Measurements from ENCODE around the gene GRIK4. TPM values are rescaled to one million over a fixed set of nuclear protein-coding genes. Genes with fewer than 3 reads are reported as not detected.
"Not testable (repeated sequence)": the region's sequence is repeated elsewhere in the genome, so short reads cannot be mapped to it uniquely, and the experiment has no call there.

GRIK4 gene
- total RNA-seq, 3 donors from 2014 or later = 0.36 to 0.51 TPM; not detected in 1

DNA sequence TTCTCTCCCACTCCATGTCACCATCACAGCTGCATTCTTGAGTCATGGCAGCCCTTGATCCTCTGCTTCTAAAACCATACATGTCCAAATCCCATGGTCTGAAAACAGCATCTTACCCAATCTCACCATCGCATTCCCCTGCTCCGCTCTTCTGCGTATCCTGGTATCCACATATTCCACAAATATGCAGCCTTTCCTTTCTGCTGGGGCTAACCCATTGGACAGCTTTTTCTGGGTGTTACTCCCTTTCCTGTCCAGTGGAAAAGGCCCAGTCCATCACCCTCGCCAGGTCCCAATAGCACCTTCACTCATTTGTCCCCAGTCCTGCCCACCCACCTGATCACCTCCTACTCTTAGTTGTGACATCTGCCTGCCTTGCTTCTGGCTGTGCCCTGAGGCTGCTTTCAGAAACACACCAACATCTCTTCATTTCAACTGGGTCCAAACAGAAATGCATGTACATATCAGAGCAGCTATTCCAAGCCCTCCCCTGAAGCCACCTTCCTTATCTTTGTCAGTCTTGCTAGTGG is 274.7 kb downstream of the GRIK4 start:
- Histone ChIP-seq H3K4me1 (ENCODE audit: low read depth) (no peaks in the 10 kb centered on the region), H3K36me3 (ENCODE audit: low read depth) (no peaks in the 10 kb centered on the region), H3K4me3 (no peak overlapping the region), H3K9me3 (no peaks in the 10 kb centered on the region)
- TF ChIP-seq CTCF (IDR thresholded peaks at IDR 0.05) = no peak
- intact Hi-C loops (cut with DNase I, micrococcal nuclease) = no loop called here
- no peak for DNase-seq
- ATAC-seq = no peak

GRCh38 chr11:120787224-120787623 is 275.7 kb downstream of the GRIK4 start:
- DNase-seq; H3K36me3 ChIP-seq (ENCODE audit: low read depth); H3K4me1 ChIP-seq (ENCODE audit: low read depth); ATAC-seq; H3K9me3 ChIP-seq; intact Hi-C loops (cut with DNase I, micrococcal nuclease); H3K4me3 ChIP-seq: not testable (repeated sequence)

- Histone ChIP-seq H3K36me3 (ENCODE audit: low read depth) (no peaks in the 10 kb centered on the region), H3K4me3 (no peak overlapping the region), H3K9me3 (no peaks in the 10 kb centered on the region), H3K4me1 (ENCODE audit: low read depth) (no peaks in the 10 kb centered on the region)
- ATAC-seq (no peak), DNase-seq (no peak)
- intact Hi-C loops (cut with DNase I, micrococcal nuclease) = no loop called here
- TF ChIP-seq CTCF (IDR thresholded peaks at IDR 0.05) = no peak
Measured at GRCh38 chr11:120789391-120789790, 277.8 kb downstream of the GRIK4 start.

DNA sequence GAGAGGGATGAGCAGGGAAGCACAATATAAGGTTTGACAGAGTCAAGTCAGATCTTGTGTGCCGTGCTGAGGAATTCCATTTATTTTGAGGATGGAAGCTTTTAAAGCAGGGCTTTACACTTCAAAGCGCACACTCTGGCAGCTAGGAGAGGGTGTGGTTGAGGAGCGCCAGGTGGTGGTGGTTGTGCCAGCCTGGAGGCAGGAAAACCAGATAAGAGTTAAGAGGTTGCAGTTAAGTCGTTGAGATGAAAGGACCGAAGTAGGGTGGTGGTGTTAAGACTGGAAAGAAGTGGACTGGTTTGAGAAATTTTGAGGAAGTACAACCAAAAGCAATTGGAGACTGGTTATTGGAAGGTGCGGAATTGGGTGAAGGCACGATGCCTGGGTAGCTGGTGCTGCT is 280.8 kb downstream of the GRIK4 start:
- ATAC-seq = peak; percentile 90
- H3K4me1 ChIP-seq (ENCODE audit: low read depth) = no peaks in the 10 kb centered on the region
- intact Hi-C loops (cut with DNase I, micrococcal nuclease) = no loop called here
- no peaks in the 10 kb centered on the region for H3K9me3 ChIP-seq
- no peak for TF ChIP-seq CTCF (IDR thresholded peaks at IDR 0.05)
- no peaks in the 10 kb centered on the region for H3K36me3 ChIP-seq (ENCODE audit: low read depth)
- H3K4me3 ChIP-seq = no peak overlapping the region
- DNase-seq = peak in 1 of 3 donors; percentile 40

- intact Hi-C loops (cut with DNase I, micrococcal nuclease) = no loop called here
Measured at GRCh38 chr11:120793150-120793549, 281.6 kb downstream of the GRIK4 start.

More at GRCh38 chr11:120793150-120793549, 281.6 kb downstream of the GRIK4 start:
- H3K4me3 ChIP-seq = no peak overlapping the region
- no peak for DNase-seq
- H3K36me3 ChIP-seq (ENCODE audit: low read depth) = no peaks in the 10 kb centered on the region
- H3K4me1 ChIP-seq (ENCODE audit: low read depth) = no peaks in the 10 kb centered on the region
- no peak for TF ChIP-seq CTCF (IDR thresholded peaks at IDR 0.05)
- no peak for ATAC-seq
- H3K9me3 ChIP-seq = no peaks in the 10 kb centered on the region

All from mucosa of descending colon (tissue), 3 donors.